ENCODE results near the gene SUCLG2. TPM values are rescaled to one million over a fixed set of nuclear protein-coding genes. Genes with fewer than 3 reads are reported as not detected.

SUCLG2 gene
- total and polyA plus RNA-seq, 2 of the 4 experiments (the other 2 are of a cell fraction): 26.8 to 34.6 TPM

DNA sequence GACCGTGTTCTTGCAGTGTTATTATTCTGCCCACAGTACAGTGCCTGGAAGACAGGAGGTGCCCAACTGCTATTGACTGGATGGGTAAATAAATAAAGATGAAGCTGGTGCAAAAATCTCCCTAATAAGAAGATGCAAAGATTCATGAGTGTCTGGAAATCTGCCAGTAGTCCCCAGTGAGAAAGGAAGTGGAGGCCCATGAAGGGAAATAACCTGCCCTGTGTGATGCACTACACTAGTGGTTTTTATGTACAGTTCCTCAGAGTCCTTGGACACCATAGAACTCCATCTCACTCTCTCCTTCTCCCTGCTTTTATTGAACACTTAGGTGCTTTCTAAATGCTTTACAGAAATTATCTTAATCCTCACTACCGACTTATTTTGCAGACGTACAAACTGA lies 8.3 kb upstream of the SUCLG2 start:
- H3K4me1 ChIP-seq (ENCODE audit: control insufficient read depth, insufficient read depth, low read length): no peaks in the 10 kb centered on the region
- DNase-seq (no peak), ATAC-seq (ENCODE audit: low read depth) (no peak)
- dilution Hi-C loops (cut with HindIII; ENCODE audit: low sequenced_read_pairs, unreplicated experiment): no loop called here
- H3K9ac ChIP-seq (ENCODE audit: low read depth, low read length): no peak overlapping the region
- H2AK9ac ChIP-seq (replicated peaks; ENCODE audit: low read depth, low read length, poor library complexity): no peak overlapping the region
- H3K9me1 ChIP-seq (ENCODE audit: insufficient read depth, low read length): no peaks in the 10 kb centered on the region; the same call in 1 of the 2 replicates
- BruUV-seq (replicated peaks): no TSS peak
- H3K4me2 ChIP-seq (ENCODE audit: low read depth, low read length): no peak overlapping the region
- no peak overlapping the region for H2BK15ac ChIP-seq (ENCODE audit: low read depth, low read length)
- H2AFZ ChIP-seq (replicated peaks; ENCODE audit: low read length, poor library complexity): no peak overlapping the region
- CTCF ChIA-PET: interaction anchor here (0.6 kb wide), 1 partner anchor 37 kb away, joined by 3 read pairs; no protein-coding TSS in a partner anchor
- no peak overlapping the region for H4K8ac ChIP-seq (ENCODE audit: low read depth in 2 of 2, low read length in 2 of 2)
- no peak overlapping the region for H2BK20ac ChIP-seq (ENCODE audit: low read depth, low read length)
- no peaks in the 10 kb centered on the region for H3K9me3 ChIP-seq (ENCODE audit: control insufficient read depth, insufficient read depth, low read length)
- no peak for TF ChIP-seq MAZ (IDR thresholded peaks at IDR 0.05; ENCODE audit: borderline replicate concordance, low read depth, low read length)
- no peak for TF ChIP-seq CEBPB (IDR thresholded peaks at IDR 0.05; ENCODE audit: low read depth, low read length)
- no peak for TF ChIP-seq SMC3 (IDR thresholded peaks at IDR 0.05; ENCODE audit: low read depth, low read length)
- TF ChIP-seq, protein P1, sequence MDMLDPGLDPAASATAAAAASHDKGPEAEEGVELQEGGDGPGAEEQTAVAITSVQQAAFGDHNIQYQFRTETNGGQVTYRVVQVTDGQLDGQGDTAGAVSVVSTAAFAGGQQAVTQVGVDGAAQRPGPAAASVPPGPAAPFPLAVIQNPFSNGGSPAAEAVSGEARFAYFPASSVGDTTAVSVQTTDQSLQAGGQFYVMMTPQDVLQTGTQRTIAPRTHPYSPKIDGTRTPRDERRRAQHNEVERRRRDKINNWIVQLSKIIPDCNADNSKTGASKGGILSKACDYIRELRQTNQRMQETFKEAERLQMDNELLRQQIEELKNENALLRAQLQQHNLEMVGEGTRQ (IDR thresholded peaks at IDR 0.05; ENCODE audit: low read depth, low read length): no peak
- no peak for TF ChIP-seq FOS (IDR thresholded peaks at IDR 0.05; ENCODE audit: low read depth, low read length)
- H2AK5ac ChIP-seq (ENCODE audit: low read depth, low read length): no peak overlapping the region
- H3K27ac ChIP-seq (ENCODE audit: insufficient read depth, low read length): no peak overlapping the region
- H2BK120ac ChIP-seq (ENCODE audit: low read depth, low read length): no peak overlapping the region
- H3K36me3 ChIP-seq (ENCODE audit: control insufficient read depth, insufficient read depth, low read length): no peaks in the 10 kb centered on the region
- H3K56ac ChIP-seq (ENCODE audit: extremely low read depth, insufficient read depth, low read length): no peak overlapping the region
- no peak overlapping the region for H3K4me3 ChIP-seq (ENCODE audit: insufficient read depth, low read depth, low read length)
- H4K20me1 ChIP-seq (ENCODE audit: insufficient read depth, low read length): no peaks in the 10 kb centered on the region
- H3K18ac ChIP-seq (ENCODE audit: low read depth, low read length): no peak overlapping the region
- no peaks in the 10 kb centered on the region for H3K79me1 ChIP-seq (ENCODE audit: low read depth in 1 of 2, low read length in 2 of 2)
- no peak overlapping the region for H4K91ac ChIP-seq (ENCODE audit: insufficient read depth, low read depth, low read length)
- no peak overlapping the region for H4K5ac ChIP-seq (ENCODE audit: low read depth, low read length)
- WGBS, 2 experiments (ENCODE audit: extremely low coverage in 2 of 2, insufficient read length in 1 of 2): no CpG with 5 or more reads among the region's 3 CpGs
- in situ Hi-C loops (cut with MboI; ENCODE audit: low sequenced_read_pairs): no loop called here
- H3K4ac ChIP-seq (ENCODE audit: low read depth, low read length): no peak overlapping the region
- no peak overlapping the region for H3K23ac ChIP-seq (ENCODE audit: low read depth, low read length)
- no peaks in the 10 kb centered on the region for H3K27me3 ChIP-seq (ENCODE audit: control insufficient read depth, insufficient read depth, low read length)
- intact Hi-C loops (cut with micrococcal nuclease): no loop called here
- POLR2A ChIA-PET (ENCODE audit: unreplicated experiment): no interaction called here
- H3K14ac ChIP-seq (replicated peaks; ENCODE audit: low read depth, low read length): no peak overlapping the region
- no peak overlapping the region for H2BK5ac ChIP-seq (ENCODE audit: low read depth, low read length, poor library complexity, severe bottlenecking)

All from IMR-90 (cell line).